ENCODE measurements around the gene MACC1.

MACC1 gene

DNA sequence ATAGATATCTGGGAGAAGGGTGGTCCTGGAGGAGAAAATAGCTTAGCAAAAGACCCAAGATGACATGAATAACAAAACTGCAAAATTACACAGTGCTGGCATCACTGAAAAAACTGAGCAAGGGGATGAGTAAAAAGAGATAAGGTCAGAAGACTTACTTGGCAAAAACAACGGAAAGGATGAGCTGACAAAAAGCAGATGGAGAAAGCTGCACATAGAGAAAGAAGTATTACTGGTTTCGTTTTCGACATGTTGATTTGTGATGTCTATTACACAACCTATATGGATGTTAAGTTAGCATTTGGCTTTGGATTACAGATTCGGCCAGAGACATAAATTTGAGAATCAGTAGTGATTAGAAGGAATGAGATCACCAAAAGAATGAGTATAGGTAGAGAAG, 132.1 kb downstream of the MACC1 start:
- no peak for DNase-seq (ENCODE audit: low read depth in 2 of 3, low spot score in 1 of 3)

Measured in stimulated activated CD4-positive, alpha-beta T cell treated with anti-CD3 and anti-CD28 coated beads, Interleukin-12 subunit alpha, Interleukin-12 subunit beta, amount 100 ng/mL, for 48 hours (primary cell).